Measurements from ENCODE around the gene COBLL1.
"Not testable (repeated sequence)": the region's sequence is repeated elsewhere in the genome, so short reads cannot be mapped to it uniquely, and the experiment has no call there.

COBLL1 gene

DNA sequence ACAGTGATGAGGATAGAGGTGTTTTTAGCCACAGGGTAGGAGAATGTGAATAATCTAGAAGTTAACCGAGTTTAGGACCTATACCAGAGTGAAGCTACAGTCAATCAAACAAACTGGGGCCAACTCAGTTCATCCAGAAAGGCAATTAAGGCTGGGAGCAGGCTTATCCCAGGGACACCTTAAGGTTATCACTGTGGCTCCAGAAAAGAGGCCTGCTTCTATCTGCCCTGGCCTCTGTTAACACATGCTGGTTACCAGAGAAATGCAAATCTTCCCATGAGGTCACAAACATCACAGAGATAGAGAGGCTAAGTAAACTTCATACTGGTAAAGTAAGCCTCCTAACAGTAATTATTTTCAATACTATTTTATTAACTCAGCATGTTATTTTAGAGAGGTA, 127.2 kb downstream of the COBLL1 start:
- TF ChIP-seq, protein P1, sequence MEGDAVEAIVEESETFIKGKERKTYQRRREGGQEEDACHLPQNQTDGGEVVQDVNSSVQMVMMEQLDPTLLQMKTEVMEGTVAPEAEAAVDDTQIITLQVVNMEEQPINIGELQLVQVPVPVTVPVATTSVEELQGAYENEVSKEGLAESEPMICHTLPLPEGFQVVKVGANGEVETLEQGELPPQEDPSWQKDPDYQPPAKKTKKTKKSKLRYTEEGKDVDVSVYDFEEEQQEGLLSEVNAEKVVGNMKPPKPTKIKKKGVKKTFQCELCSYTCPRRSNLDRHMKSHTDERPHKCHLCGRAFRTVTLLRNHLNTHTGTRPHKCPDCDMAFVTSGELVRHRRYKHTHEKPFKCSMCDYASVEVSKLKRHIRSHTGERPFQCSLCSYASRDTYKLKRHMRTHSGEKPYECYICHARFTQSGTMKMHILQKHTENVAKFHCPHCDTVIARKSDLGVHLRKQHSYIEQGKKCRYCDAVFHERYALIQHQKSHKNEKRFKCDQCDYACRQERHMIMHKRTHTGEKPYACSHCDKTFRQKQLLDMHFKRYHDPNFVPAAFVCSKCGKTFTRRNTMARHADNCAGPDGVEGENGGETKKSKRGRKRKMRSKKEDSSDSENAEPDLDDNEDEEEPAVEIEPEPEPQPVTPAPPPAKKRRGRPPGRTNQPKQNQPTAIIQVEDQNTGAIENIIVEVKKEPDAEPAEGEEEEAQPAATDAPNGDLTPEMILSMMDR (IDR thresholded peaks at IDR 0.05; ENCODE audit: control extremely low read depth, extremely low read depth, low read depth, missing control alignments): no peak

DNA sequence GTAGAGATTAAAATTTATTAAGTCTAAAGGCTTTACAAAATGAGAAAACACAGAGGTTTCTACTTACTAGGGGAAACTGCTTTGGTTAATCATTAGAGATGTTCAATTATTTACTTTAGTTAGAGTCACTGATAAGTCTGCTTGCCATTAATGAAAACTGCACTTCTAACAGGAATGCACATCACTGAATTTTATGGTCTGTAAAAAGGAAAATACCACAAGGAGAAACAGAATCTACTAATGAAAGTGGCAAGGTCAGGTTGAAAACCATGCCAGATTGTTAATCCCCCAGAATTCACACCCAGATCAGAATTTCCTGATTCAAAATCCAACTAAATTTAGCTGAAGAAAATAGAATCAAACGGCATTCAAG, 129.9 kb downstream of the COBLL1 start:
- DNase-seq (ENCODE audit: extremely low spot score): no peak
- ChIA-PET POLR2A (no interaction called here), CTCF (interaction anchor here (1.0 to 1.4 kb wide), 2 partner anchors 8 to 11 kb away, joined by 3 to 4 read pairs; no protein-coding TSS in a partner anchor)
- TF ChIP-seq, protein P1 (IDR thresholded peaks at IDR 0.05; ENCODE audit: control extremely low read depth, extremely low read depth, low read depth, missing control alignments): no peak

More for the DNA sequence above, 127.2 kb downstream of the COBLL1 start:
- DNase-seq (ENCODE audit: extremely low spot score): no peak
- POLR2A ChIA-PET: no interaction called here
- CTCF ChIA-PET: no interaction called here

DNA sequence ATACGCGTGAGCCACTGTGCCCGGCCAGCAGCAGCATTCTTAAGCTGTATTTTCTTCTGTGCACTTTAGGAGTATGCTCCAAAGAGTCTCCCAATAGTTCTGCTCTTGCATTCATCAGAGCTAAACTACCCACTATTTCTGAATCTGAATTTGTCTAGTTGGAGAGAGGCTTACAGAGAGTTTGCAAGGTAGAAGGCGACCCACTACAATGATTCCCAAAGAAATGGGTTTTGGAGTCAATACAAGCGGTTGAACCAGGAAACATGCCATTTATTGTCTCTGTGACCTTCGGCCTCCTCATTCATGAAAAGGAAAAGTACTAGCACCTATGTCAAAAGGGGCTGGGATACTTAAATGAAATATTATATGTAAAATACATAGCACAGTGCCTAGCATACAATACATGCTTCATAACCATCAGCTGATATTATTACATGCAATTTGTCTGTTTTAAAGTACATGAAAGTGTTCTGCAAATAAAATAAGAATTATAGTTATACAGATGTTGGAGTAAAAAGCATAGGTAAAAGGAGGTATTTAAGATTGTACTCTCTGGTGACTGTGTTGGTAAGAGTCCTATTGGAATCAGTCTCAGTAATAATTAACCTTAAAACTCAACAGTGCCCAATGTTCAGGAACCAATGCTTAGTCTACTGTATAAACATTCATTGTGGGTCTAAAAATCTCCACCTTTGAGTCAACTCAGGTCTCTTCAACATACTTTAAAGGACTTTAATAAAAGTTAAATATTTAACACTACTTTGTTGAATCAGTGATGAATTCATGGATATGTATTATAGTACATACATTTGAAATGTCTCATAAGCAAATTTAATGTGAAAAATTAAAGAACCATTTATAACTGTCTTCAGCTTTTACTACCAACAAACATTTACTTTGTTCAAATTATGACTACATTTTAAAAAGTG, 130.5 kb downstream of the COBLL1 start:
- TF ChIP-seq, protein P1 (IDR thresholded peaks at IDR 0.05; ENCODE audit: control extremely low read depth, extremely low read depth, low read depth, missing control alignments): no peak
- POLR2A ChIA-PET: no interaction called here
- DNase-seq (ENCODE audit: extremely low spot score): no peak
- CTCF ChIA-PET: interaction anchor here (1.0 to 1.4 kb wide), 2 partner anchors 8 to 11 kb away, joined by 3 to 4 read pairs; no protein-coding TSS in a partner anchor

DNA sequence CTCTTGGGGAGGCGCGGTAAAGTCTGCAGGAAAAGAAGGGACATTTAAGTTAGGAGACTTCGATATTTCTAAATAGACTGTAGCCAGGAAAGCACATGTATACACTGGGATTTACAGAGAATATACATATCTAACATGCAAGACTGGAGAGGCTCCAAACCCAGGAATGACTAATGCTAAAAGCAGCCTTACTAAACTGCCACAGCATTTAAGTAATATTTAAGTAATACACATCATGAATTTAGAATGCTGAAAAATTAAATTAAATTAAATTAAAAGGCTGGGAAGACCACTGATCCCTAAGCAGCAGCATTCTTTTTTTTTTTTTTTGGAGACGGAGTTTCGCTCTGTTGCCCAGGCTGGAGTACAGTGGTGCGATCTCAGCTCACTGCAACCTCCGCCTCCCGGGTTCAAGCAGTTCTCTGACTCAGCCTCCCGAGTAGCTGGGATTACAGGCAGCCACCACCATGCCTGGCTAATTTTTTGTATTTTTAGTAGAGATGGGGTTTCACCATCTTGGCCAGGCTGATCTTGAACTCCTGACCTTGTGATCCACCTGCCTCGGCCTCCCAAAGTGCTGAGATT, 131.3 kb downstream of the COBLL1 start:
- DNase-seq (ENCODE audit: extremely low spot score); POLR2A ChIA-PET: not testable (repeated sequence)
- CTCF ChIA-PET: interaction anchor here (1.0 to 1.4 kb wide), 2 partner anchors 7 to 12 kb away, joined by 3 to 4 read pairs; no protein-coding TSS in a partner anchor

DNA sequence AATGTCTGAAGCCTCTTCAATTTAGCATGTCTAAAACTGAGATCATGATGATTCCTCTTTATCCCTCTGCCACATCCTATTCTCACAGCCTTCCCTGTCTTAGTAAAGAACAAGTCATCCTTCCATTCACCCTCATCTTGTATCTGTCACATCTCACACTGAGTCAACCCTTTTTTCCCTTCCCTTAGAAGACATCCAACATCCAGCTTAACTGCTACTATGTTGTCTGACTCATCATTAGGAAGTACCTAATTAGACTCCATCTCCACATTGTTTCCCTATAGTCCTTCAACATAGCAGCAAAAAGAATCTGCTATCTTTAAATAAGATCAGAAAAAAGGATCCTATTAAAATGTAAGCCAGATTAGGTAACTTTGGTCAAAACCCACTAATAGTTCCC, 135.1 kb downstream of the COBLL1 start:
- no peak for DNase-seq (ENCODE audit: extremely low spot score)
- ChIA-PET POLR2A (no interaction called here), CTCF (no interaction called here)
- TF ChIP-seq, protein P1 (IDR thresholded peaks at IDR 0.05; ENCODE audit: control extremely low read depth, extremely low read depth, low read depth, missing control alignments): no peak

DNA sequence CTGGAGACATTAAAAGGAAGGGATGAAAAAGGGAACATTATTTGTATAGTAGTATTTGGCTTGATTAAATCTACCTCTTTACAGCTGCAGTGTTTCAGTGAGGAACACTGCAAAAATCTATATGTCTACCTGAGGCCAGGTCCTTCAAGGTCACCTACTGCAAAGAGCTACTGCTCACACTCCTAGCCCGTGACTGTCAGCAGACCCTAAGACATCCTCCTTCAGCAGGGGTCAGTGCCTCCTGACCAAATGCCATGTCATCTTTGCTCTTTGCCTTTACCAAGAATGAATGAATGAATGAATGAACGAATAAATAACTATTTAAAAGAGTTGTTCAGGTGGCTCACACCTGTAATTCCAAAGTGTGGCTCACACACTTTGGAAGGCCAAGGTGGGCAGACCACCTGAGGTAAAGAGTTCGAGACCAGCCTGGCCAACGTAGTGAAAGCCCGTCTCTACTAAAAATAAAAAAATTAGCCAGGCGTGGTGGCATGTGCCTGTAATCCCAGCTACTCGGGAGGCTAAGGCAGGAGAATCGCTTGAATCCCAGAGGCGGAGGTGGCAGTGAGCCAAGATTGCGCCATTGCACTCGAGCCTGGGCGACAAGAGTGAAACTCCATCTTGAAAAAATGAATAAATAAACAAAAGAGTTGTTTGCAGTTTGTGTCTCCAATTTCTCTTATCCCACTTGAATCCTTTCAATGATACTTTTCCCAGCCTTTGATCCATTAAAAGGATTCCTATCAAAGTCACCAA, 136.0 kb downstream of the COBLL1 start:
- CTCF ChIA-PET: interaction anchor here (2.7 kb wide), 1 partner anchor 12 kb away, joined by 11 read pairs; no protein-coding TSS in a partner anchor
- POLR2A ChIA-PET: no interaction called here
- TF ChIP-seq, protein P1 (IDR thresholded peaks at IDR 0.05; ENCODE audit: control extremely low read depth, extremely low read depth, low read depth, missing control alignments): no peak
- no peak for DNase-seq (ENCODE audit: extremely low spot score)

Measured in GM10248 (cell line).